DND-41 (cell line): ENCODE data around the gene IL4.

Experiments used
- ATAC-seq: fragments of 200-7000 bp; cut with Tn5 transposase; 3 replicates; pipeline ENCODE4 v1.9.1; 2021; ENCODE audit warnings: low read depth; ENCODE audit not compliant: insufficient read depth
- DNase-seq: peaks from one replicate; pipeline ENCODE4 v3.0.0-alpha.2; 2020
- H2AFZ ChIP-seq: 2 replicates; pipeline ENCODE4 v1.6.0; 2012; ENCODE audit warnings: low read depth, low read length
- H3K27ac ChIP-seq: 2 replicates; pipeline ENCODE4 v1.5.1; 2012; ENCODE audit warnings: low read length, inconsistent platforms
- H3K27me3 ChIP-seq: fragments of 200-600 bp; sonication (generic); 2 replicates; pipeline ENCODE4 v1.6.0; 2012; ENCODE audit warnings: low read length, mild to moderate bottlenecking, inconsistent platforms; ENCODE audit not compliant: insufficient read depth, poor library complexity
- H3K36me3 ChIP-seq: 2 replicates; pipeline ENCODE4 v1.5.1; 2012; ENCODE audit warnings: low read length, inconsistent platforms; ENCODE audit not compliant: insufficient read depth
- H3K4me1 ChIP-seq: 2 replicates; pipeline ENCODE4 v1.5.1; 2012; ENCODE audit warnings: mild to moderate bottlenecking, low read length; ENCODE audit not compliant: insufficient read depth
- H3K4me2 ChIP-seq: 2 replicates; pipeline ENCODE4 v1.6.0; 2012; ENCODE audit warnings: mild to moderate bottlenecking, moderate library complexity, low read length, inconsistent platforms; ENCODE audit not compliant: insufficient read depth
- H3K4me3 ChIP-seq, 2 experiments: fragments of 200-600 bp in 1 of 2; shearing (Covaris generic) in 1 of 2; 2 replicates each; pipeline ENCODE4 v1.5.1; 2012 to 2016; ENCODE audit warnings: inconsistent platforms in 2 of 2, low read length in 2 of 2, mild to moderate bottlenecking in 2 of 2, low read depth in 1 of 2, moderate library complexity in 1 of 2
- H3K79me2 ChIP-seq: 2 replicates; pipeline ENCODE4 v1.6.0; 2012; ENCODE audit warnings: low read length, inconsistent platforms; ENCODE audit not compliant: insufficient read depth
- H3K9ac ChIP-seq: 2 replicates; pipeline ENCODE4 v1.6.0; 2012; ENCODE audit warnings: low read depth, mild to moderate bottlenecking, inconsistent platforms, low read length, moderate library complexity
- H3K9me3 ChIP-seq: 2 replicates; pipeline ENCODE4 v1.5.1; 2012; ENCODE audit warnings: low read length, moderate library complexity, mild to moderate bottlenecking, inconsistent platforms; ENCODE audit not compliant: insufficient read depth, severe bottlenecking
- H4K20me1 ChIP-seq: 2 replicates; pipeline ENCODE4 v1.6.0; 2012; ENCODE audit warnings: low read length; ENCODE audit not compliant: insufficient read depth
- EZH2 ChIP-seq: IDR thresholded peaks from 3 replicates; pipeline ENCODE4 v1.6.1; 2012; ENCODE audit warnings: borderline replicate concordance, low read depth, mild to moderate bottlenecking, moderate library complexity, low read length, inconsistent platforms; ENCODE audit not compliant: severe bottlenecking
- TF ChIP-seq, protein P1 (sequence below): IDR thresholded peaks from 2 replicates; pipeline ENCODE4 v1.5.1; 2012; ENCODE audit warnings: borderline replicate concordance, low read length, moderate library complexity, mild to moderate bottlenecking; ENCODE audit not compliant: poor library complexity, severe bottlenecking; ENCODE audit errors: extremely low read depth

The IL4 gene

DNA sequence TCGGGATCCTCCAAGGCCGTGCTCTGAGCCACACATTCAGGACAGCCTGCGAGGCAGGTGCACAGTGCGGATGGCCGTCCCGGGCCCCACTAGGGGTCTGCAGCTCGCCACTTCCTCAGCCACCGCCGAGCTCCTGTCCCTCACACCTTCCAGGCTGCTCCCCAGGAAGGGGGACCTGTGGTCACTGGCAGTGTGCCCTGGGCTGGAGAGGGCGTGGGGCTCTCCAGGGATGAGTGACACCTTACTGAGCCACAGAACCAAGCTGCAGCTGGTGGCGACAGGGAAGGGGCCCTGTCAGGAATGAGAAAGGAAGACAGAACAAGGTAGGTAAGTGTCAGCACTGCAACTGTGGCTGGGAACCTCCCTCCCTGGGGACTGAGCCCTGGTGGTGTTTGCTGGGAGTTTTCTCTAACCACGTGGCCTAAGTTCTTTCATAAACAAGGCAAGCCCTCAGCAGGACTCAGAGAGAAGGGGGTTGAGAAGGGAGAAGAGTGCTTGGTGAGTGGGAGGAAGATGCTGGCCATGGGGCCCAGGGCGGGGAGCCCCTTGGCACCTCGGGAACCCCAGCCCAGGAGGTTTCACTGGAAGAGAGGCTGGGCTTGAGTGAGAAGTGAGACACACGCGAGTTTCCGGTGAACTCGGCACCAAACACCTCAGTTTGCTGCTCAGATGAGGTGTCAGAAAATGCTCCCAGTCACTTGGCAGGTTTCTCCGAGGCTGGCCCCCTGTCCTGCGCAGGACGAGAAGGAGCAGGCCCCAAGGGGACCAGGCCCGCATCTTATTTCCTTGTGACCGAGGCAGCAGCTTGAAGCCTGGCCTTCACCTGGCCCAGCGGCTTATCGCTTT is 10.6 kb upstream of the IL4 start:
- ATAC-seq (peak; percentile 72), DNase-seq (peak; percentile 46)
- Histone ChIP-seq H3K4me3 (no peak overlapping the region), H3K4me1 (0 out of 2 replicates have a peak, but pooled peaks cover 3% of the 10 kb centered on the region), H3K36me3 (no peaks in the 10 kb centered on the region), H3K79me2 (no peaks in the 10 kb centered on the region), H3K9me3 (no peaks in the 10 kb centered on the region), H3K27ac (no peak overlapping the region), H3K4me2 (no peak overlapping the region), H4K20me1 (no peaks in the 10 kb centered on the region), H3K9ac (no peak overlapping the region), H3K27me3 (no peaks in the 10 kb centered on the region), H2AFZ (no peak overlapping the region)
- no peak for TF ChIP-seq EZH2
- TF ChIP-seq, protein P1, sequence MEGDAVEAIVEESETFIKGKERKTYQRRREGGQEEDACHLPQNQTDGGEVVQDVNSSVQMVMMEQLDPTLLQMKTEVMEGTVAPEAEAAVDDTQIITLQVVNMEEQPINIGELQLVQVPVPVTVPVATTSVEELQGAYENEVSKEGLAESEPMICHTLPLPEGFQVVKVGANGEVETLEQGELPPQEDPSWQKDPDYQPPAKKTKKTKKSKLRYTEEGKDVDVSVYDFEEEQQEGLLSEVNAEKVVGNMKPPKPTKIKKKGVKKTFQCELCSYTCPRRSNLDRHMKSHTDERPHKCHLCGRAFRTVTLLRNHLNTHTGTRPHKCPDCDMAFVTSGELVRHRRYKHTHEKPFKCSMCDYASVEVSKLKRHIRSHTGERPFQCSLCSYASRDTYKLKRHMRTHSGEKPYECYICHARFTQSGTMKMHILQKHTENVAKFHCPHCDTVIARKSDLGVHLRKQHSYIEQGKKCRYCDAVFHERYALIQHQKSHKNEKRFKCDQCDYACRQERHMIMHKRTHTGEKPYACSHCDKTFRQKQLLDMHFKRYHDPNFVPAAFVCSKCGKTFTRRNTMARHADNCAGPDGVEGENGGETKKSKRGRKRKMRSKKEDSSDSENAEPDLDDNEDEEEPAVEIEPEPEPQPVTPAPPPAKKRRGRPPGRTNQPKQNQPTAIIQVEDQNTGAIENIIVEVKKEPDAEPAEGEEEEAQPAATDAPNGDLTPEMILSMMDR = no peak

DNA sequence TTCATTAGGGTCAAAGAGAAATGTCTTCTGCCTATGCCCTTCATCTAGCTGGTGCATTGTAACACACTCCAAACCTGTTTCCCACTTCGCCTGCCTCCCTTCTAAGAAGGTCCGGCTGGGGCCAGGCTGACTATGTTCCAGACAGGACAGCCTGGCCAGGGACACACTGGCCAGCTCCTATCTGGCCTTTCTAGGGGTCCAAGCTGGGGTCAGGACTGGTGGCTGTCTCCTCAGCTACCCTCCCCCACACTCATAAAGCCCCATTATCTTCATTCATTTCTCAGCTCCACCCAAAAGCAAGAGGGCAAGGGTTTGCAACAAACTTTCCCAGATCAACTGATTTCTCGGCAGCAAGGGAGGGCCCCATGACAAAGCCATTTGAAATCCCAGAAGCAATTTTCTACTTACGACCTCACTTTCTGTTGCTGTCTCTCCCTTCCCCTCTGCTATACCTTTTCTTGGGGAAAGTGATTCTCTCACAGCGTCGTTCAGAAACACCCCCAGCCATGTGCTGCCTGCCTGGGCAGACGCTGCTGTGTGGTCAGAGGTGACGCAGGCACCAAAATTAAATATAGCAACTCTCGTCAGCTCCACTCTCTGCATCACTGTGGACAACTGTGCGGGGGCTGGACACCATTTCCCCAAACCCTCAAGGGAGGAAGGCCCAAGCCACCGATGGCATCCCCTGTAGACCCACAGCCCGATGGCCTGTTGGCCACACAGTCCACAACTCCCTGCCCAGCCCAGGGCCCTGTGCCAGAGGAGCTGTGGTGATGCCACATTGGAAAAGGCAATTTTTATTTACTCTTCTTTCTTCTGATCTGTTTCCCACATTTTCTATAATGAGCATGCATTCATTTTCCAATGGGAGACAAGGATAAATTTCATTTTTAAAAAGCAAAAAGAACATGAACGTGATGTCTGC is 9.8 kb upstream of the IL4 start:
- Histone ChIP-seq H3K9me3 (no peaks in the 10 kb centered on the region), H3K9ac (no peak overlapping the region), H3K27ac (no peak overlapping the region), H3K36me3 (no peaks in the 10 kb centered on the region), H3K4me2 (no peak overlapping the region), H3K79me2 (no peaks in the 10 kb centered on the region), H3K4me3 (no peak overlapping the region), H3K27me3 (no peaks in the 10 kb centered on the region), H2AFZ (no peak overlapping the region), H4K20me1 (no peaks in the 10 kb centered on the region), H3K4me1 (0 out of 2 replicates have a peak, but pooled peaks cover 3% of the 10 kb centered on the region)
- no peak for TF ChIP-seq EZH2
- TF ChIP-seq, protein P1 = no peak
- ATAC-seq (no peak), DNase-seq (no peak)

DNA sequence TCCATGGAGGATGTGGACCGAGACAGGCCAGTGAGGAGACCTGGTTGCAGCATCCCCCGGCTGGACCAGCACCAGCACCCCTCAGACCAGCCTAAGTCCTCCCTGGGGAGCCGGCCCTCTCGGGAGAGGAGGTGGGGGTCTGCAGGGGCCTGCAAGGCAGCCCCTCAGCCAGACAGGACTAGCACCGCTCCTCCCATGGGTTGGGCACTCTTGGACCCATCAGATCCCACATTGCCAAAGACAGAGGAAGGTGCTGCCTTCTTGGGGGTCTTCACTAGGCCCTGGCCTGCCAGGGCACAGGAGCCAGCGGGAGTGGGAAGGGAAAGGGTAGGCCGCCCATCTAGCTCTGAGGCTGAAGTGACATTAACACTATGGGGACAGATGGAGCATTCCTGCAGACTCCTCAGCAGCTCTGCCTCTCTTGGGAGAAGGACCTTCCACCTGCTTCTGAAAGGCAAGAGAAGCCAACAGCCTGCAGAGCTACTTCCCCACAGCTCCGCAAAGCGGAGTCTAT is 9.0 kb upstream of the IL4 start:
- Histone ChIP-seq H4K20me1 (no peaks in the 10 kb centered on the region), H3K4me1 (0 out of 2 replicates have a peak, but pooled peaks cover 3% of the 10 kb centered on the region), H3K79me2 (no peaks in the 10 kb centered on the region), H2AFZ (no peak overlapping the region), H3K9me3 (no peaks in the 10 kb centered on the region), H3K36me3 (no peaks in the 10 kb centered on the region), H3K27ac (no peak overlapping the region), H3K4me3 (no peak overlapping the region), H3K9ac (no peak overlapping the region), H3K27me3 (no peaks in the 10 kb centered on the region), H3K4me2 (no peak overlapping the region)
- TF ChIP-seq, protein P1 = no peak
- ATAC-seq = no peak
- no peak for DNase-seq
